GM18858 (cell line): ENCODE measurements around the gene SIGLEC10.

Experiments used
- ATAC-seq: cut with Tn5 transposase; IDR thresholded peaks from one replicate; pipeline ENCODE4 v1.9.1; 2021; ENCODE audit not compliant: unreplicated experiment

Gene SIGLEC10

DNA sequence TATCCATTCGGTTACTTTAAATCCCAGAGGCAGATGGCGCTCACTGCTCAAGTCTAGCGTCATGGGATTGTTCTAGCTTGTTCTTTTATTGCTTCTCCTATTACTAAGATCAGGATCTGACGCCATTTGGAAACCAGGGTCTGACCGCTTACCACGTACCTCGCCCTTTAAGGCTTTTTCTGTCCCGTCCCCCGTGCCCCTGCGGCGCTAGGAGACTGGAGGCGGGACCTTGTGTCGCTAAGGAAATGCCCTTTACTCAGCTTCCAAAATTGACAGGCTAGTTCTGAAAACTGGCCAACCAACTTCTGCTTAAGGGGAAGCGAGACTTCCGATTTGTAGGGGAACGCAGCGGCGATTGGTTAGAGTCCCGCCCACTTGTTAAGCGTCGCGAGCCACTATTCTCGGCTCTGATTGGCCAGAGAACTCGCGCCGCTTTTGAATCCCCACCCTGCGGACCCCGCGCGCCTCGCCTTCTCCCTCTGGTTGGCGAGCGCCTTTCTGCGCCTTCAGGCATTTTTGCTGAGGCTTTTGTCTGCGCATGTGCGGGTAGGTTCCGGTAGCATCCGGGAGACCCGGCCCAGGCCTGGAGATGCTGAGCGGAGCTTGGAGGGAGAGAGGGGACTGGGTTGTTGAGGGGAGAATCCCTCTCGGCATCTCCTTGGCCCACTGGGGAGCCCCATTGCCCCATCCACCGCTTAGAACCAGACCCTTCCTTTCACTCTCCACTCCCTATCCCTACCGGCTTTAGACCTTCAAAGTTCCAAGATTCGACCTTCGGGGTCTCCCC lies 23.2 kb downstream of the SIGLEC10 start:
- peak; percentile 81 for ATAC-seq

DNA sequence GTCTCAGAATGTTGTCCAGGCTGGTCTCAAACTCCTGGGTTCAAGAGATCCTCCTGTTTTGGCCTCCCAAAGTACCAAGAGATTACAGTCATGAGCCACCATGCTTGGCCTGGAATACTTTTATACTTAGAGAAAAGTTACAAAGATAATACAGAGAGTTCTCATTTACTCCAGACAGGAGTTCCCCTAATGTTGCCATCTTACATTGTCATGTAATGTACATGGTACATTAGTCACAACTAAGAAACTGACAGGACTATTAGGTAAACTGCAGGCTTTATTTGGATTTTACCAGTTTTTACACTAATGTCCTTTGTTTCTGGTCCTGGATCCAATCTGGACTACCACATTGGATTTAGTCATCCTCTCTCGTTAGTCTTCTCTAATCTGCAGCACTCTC lies 24.7 kb downstream of the SIGLEC10 start:
- ATAC-seq: no peak

DNA sequence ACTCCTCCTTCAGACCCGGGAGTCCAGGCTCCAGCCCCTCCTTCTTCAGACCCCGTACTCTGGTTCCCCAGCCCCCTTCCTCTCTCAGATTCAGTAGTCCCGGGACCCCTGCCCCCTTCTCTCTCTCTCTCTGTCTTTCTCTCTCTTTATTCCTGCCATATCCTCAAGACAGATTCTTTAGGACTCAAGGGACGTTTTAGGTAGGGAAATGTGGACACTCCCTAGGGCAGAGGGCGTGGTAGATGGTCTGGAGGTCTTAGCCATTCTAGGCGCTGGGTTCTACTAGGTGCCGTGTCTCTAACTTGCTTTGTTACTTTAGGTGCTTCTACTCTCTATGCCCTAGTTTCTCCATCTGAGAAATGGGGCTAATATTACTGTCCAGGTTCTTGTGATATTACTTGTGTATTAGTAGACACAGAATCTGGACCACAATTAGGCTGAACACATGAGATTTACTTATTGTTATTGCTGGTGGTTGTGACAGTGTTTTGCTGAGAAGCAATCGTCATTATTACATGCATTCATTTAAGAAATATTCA lies 26.3 kb downstream of the SIGLEC10 start:
- ATAC-seq: no peak

- ATAC-seq: no peak
Measured at GRCh38 chr19:51389143-51389542, 28.3 kb downstream of the SIGLEC10 start.

- no peak for ATAC-seq
Measured at GRCh38 chr19:51387924-51388389, 29.5 kb downstream of the SIGLEC10 start, which contains the start of gene LIM2. TSS of gene LIM2 (minus strand) at chr19:51387974. CDS start at chr19:51387443, 531 bp downstream.

DNA sequence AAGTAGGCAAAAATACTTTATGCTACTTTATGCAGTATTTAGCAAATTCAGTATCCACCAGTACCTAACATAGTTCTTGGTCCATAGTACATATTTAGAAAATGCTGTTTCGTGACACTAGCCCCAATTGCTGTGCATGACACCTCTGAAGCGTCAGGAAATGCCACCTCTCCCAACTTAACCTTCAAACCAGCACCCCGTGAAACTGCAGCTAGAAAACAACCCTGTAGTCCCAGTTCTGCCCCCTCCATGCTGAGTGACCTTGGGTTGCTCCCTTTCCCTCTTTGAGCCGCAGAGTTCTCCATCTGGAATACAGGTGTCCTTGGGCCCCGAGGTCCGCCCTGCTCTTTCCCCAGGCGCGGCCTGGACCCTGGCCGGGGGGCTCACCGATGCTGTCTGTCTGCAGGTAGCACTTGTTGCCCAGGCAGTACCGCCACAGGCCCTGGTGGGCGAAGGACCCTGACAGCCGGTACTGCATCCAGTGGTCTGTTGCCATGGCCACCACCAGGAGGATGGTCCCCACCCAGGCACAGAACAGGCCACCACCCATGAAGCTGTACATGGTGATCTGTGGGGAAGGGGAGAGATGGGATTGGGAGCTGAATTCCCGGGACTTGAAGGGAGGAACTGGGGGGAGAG lies 30.4 kb downstream of the SIGLEC10 start:
- ATAC-seq: no peak

DNA sequence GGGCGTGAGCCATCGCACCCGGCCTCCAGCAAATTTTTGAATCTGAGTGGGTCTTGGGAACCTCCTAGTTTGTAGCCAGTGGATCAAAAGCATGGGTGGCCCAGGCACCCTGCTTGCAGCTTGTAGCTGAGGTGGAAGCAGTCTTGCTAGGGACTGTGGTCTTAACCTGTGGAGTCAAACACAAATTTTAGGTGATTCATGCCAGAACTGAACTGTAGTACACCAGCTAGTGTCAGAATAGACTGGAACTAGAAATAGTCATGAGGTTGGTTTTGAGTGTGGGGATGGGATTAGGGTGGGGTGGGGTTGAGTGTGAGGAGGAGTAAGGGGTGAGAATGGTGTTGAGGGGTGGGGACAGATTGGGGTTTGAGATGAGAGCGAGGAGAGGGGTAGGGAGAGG lies 35.4 kb downstream of the SIGLEC10 start:
- no peak for ATAC-seq

- ATAC-seq: no peak
Measured at GRCh38 chr19:51380379-51380778, 37.1 kb downstream of the SIGLEC10 start.

DNA sequence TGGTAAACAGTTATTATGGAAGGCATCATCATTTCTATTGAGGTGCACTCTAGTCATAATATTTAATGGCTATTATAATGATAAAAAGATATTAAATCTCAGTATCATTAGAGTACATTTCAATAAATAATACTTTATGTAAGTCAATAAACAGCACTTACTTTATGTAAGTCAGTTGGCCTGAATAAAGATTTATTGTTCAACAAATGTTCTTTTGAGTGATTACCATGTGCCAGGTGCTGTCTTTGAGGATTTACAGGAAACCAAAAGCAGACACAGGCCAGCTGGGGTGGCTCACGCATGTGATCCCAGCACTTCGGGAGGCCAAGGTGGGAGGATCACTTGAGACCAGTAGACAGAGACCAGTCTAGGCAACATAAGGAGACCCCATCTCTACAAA lies 40.0 kb downstream of the SIGLEC10 start:
- ATAC-seq: no peak

GRCh38 chr19:51375504-51376221 lies 41.8 kb downstream of the SIGLEC10 start:
- ATAC-seq: no peak

DNA sequence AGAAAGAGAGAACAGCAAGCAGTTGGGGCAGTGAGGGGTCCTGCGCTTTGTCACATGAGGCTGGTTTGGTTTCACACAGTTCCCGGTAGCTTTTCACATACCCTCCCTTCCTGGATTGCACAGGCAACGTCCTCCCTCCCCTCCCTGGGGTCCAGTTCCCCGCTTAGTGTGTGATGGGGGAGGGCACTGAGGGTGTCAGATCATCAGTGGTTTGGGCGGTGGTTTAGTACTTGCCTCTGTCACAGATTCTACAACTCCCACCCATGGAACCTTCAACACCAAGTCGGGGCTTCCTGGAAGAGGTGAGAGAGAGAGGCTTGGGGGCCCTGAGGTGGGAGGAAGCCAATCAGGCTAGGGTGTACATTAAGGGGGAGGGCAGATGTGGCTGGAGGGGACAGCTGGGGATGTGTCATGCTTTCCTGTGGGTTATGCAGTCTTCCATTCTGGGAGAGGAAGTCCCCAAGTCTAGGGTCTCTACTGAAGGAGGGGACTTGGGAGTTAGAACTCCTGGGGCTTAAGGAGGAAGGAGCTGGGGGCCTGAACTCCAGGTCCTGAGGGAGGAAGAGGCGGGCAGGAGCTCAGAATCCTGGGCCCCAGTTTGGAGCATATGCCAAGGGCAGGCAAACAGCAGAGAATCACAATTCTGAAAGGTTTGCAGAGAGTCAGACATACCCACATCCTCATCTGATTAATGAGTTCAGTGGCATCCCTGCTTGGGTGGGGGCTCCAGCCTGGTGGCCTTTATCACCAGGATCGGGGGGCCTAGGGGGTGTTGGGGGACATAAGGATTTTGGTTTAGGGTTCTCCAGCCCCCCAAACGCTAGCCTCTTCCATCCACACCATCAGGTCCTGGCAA lies 44.6 kb downstream of the SIGLEC10 start, which contains the start of gene NKG7:
NKG7 (minus strand) TSS at position 6 of the 856 bp plus-strand sequence. CDS start 119 bp downstream, outside the sequence.
- no peak for ATAC-seq

- ATAC-seq: no peak
Measured at GRCh38 chr19:51372021-51372648, 45.3 kb downstream of the SIGLEC10 start.

DNA sequence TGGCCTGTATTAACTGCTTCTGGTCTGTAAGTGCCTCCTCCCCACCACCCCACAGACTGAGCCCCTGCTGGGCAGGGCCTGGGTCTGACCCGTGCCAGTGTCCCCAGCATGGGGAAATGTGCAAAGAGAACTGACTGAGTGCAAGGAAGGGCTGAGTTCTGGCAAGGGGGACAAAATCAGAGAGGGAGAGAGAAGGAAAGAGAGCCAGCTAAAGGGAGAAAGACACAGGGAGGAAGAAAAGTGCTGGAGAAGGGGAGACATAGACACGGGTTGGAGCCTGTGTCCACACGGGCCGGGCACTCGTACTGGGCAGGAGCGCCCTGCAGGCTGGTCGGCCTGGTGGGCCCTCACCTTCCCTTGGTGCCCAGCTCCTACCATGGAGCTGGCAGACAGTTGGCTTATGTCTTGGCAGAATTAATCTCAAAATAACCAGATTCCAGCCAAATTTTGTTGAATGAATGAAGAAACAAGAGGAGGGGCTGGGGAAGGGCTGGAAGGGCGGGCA lies 46.2 kb downstream of the SIGLEC10 start:
- ATAC-seq: no peak

GRCh38 chr19:51370230-51370629 lies 47.2 kb downstream of the SIGLEC10 start:
- ATAC-seq: no peak

- ATAC-seq: no peak
Measured at GRCh38 chr19:51368366-51369282, 48.8 kb downstream of the SIGLEC10 start, which contains the start of gene CLDND2. TSS of gene CLDND2 (minus strand) at chr19:51369003. CDS start at chr19:51368577, 426 bp downstream.

- peak; percentile 39 for ATAC-seq
Measured at GRCh38 chr19:51367565-51368365, 49.7 kb downstream of the SIGLEC10 start.

GRCh38 chr19:51367255-51367564 lies 50.2 kb downstream of the SIGLEC10 start:
- ATAC-seq: no peak
